HEK293T (cell line): Measurements from ENCODE around the gene TUBGCP3.

Source experiments
- ARNT ChIP-seq: fragments of 450-650 bp; IDR thresholded peaks from 2 replicates; pipeline ENCODE4 v1.6.1; 2017; ENCODE audit warnings: mild to moderate bottlenecking
- BHLHE40 ChIP-seq: fragments of 450-650 bp; IDR thresholded peaks from 2 replicates; pipeline ENCODE4 v1.6.1; 2016; ENCODE audit warnings: mild to moderate bottlenecking, moderate library complexity, borderline replicate concordance
- CTBP1 ChIP-seq: fragments of 450-650 bp; IDR thresholded peaks from 2 replicates; pipeline ENCODE4 v1.6.1; 2016; ENCODE audit warnings: borderline replicate concordance
- ELF4 ChIP-seq: fragments of 450-650 bp; IDR thresholded peaks from 2 replicates; pipeline ENCODE4 v1.6.1; 2017; ENCODE audit warnings: antibody characterized with exemption
- FOXA1 ChIP-seq: fragments of 450-650 bp; IDR thresholded peaks from 2 replicates; pipeline ENCODE4 v1.6.1; 2016; ENCODE audit warnings: mild to moderate bottlenecking
- HDGF ChIP-seq: fragments of 450-650 bp; IDR thresholded peaks from 2 replicates; pipeline ENCODE4 v1.6.1; 2017; ENCODE audit warnings: antibody characterized with exemption, borderline replicate concordance
- L3MBTL2 ChIP-seq: fragments of 450-650 bp; conservative IDR thresholded peaks from 2 replicates; pipeline ENCODE4 v1.6.1; 2016; ENCODE audit warnings: mild to moderate bottlenecking
- LEF1 ChIP-seq: fragments of 450-650 bp; IDR thresholded peaks from 2 replicates; pipeline ENCODE4 v1.6.1; 2017; ENCODE audit warnings: mild to moderate bottlenecking, borderline replicate concordance
- NFRKB ChIP-seq: fragments of 450-650 bp; IDR thresholded peaks from 2 replicates; pipeline ENCODE4 v1.6.1; 2016; ENCODE audit warnings: mild to moderate bottlenecking, moderate library complexity
- SP1 ChIP-seq: fragments of 450-650 bp; IDR thresholded peaks from 2 replicates; pipeline ENCODE4 v1.6.1; 2017
- SUZ12 ChIP-seq: fragments of 450-650 bp; IDR thresholded peaks from 2 replicates; pipeline ENCODE4 v1.6.1; 2016; ENCODE audit warnings: mild to moderate bottlenecking
- TARDBP ChIP-seq: fragments of 450-650 bp; IDR thresholded peaks from 2 replicates; pipeline ENCODE4 v1.6.1; 2016
- ZNF384 ChIP-seq: fragments of 450-650 bp; IDR thresholded peaks from 2 replicates; pipeline ENCODE4 v1.6.1; 2016
- TF ChIP-seq, protein P1 (sequence below): fragments of 450-650 bp; IDR thresholded peaks from 2 replicates; pipeline ENCODE4 v1.6.1; 2016

DNA sequence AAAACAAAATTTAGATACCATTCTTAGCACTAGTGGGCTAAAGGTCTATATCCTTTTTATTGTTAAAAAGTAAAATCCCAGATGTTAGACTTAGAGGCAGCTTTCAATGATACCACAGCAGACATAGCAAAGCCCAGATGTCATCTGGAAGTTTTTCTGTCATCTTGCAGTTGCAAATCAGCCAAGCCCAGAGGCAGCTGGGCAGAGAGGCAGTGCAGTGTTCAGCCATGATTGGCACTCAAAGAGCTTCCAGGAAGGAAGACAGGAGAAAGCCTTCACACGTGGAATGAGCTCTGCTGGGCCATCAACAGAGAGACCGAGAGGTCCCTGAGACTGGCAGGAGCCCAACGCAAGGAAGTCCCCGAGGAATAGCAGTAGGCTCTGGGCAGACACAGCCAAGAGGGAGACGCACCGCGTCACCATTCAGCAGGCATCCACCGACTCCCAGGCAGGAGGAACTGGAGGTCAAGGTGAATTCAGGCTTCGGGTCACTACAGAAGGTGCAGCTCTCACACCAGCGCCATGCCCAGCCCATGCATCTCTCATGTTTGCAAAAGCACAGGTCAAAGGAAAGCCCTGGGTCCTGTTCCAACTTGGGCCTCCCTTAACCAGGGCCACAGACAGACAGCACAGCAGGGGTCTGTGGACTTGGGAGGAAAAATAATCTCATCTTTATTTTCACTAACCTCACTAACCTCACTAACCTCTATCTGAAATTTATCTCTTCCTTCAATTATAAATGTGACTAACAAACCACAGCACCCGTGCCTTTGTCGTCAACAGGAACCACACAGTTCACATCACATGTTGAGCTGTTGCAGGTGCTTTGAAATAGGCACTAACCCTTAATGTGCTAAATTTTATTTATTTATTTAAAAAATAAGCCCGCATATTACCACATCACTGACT, 54.9 kb downstream of the TUBGCP3 start:
- TF ChIP-seq BHLHE40: no peak
- TF ChIP-seq CTBP1: no peak
- no peak for TF ChIP-seq NFRKB
- TF ChIP-seq HDGF: no peak
- TF ChIP-seq TARDBP: no peak
- TF ChIP-seq ZNF384: no peak
- no peak for TF ChIP-seq SUZ12
- TF ChIP-seq ARNT: no peak
- no peak for TF ChIP-seq FOXA1
- no peak for TF ChIP-seq LEF1
- no peak for TF ChIP-seq ELF4
- no peak for TF ChIP-seq SP1
- TF ChIP-seq L3MBTL2: no peak
- TF ChIP-seq, protein P1, sequence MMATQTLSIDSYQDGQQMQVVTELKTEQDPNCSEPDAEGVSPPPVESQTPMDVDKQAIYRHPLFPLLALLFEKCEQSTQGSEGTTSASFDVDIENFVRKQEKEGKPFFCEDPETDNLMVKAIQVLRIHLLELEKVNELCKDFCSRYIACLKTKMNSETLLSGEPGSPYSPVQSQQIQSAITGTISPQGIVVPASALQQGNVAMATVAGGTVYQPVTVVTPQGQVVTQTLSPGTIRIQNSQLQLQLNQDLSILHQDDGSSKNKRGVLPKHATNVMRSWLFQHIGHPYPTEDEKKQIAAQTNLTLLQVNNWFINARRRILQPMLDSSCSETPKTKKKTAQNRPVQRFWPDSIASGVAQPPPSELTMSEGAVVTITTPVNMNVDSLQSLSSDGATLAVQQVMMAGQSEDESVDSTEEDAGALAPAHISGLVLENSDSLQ: no peak
